ENCODE results near the gene AGRP. TPM values are rescaled to one million over a fixed set of nuclear protein-coding genes. Genes with fewer than 3 reads are reported as not detected.

The AGRP gene, protein sequence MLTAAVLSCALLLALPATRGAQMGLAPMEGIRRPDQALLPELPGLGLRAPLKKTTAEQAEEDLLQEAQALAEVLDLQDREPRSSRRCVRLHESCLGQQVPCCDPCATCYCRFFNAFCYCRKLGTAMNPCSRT
- not detected in 5 replicates for total RNA-seq (2022; extraction: Qiagen RNA extraction)

DNA sequence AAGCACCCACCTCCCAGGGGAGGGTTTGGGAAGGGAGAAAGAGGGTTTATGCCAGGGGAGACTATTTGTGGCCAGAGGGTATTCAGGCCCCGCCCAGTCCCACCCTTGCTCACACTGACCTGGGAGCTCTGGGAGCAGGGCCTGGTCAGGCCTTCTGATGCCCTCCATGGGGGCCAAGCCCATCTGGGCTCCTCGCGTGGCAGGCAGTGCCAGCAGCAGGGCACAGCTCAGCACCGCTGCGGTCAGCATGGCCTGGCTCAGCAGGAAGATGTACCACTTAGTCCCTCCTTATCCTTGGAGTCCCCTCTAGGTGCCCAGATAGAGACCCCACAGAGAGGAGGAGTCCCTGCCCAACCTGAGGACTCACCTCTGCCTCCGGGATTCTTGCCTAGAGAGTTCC, at the start of gene AGRP:
AGRP (minus strand) TSS at position 398 of the 400 bp plus-strand sequence; CDS start at position 249, 149 bp downstream.

DNA sequence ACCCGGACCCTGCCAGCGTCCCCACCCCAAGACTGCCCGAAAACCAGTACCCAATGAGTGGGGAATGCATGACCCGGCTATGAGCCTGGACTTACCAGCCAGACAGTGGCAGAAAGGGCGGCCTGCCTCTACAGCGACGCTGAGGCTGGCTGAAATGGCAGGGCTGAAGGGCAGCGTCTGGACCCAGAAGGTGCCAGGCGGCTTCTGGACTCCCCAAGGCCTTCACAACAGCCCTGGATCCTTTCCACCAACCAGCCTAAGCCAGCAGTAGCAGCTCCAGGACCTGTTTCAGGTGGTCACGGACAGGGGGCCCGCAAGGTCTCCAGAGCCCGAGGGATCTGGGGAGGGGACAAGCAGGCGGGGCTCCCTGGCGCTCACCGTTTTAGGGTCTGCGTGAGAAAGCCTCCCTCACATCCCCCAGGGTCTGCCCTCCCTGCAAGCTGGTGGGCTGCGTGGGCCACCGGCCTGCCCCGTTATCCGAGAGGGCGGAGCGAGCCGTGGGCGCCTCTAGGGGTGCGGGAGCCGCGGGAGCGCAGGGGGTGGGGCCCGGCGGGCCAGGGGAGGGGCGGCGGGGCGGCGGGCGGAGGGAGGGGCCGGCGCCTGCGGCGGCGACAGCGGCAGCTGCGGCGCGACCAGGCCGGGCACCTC, 45.0 kb upstream of the AGRP start, which contains the start of gene RIPOR1:
RIPOR1 (plus strand) TSS at position 608 of the 648 bp plus-strand sequence. CDS start 9,618 bp downstream, outside the sequence.

DNA sequence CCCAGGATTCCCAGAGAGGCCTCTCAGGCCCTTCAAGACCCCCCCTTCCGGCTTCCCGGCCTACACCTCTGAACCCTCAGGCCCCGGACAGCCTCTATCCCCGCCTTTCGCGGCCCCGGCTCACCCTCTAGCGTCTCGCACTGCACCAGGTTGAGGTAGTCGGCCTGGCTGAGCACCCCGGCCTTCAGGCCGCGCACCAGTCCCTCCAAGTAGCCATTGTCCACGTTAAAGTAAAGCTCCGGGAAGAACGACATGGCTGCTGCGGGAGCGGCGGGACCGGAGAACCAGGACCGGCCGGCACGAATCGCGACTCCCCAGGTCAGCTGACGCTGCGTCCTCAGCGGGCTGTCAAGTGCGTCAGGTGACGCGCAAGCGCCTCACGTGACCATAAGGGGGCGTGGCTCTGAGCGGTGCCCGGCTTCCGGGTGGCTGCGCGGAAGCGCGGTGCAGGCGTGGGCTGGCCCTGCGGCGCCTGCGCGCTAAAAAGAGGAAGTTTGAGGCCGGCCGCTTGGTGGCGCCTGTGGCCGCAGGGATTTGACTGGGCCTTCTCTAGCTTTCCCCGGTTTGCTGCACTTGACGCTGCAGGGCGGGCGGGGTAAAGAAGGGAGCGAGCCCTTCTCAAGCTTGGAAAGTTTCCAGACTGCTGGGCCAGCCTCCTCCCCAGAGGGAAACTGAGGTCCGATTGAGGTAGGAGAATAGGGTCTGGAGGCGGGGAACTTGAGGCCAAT, 2.4 kb downstream of the AGRP start, which contains the start of gene ATP6V0D1:
ATP6V0D1 (minus strand) TSS at position 325 of the 728 bp plus-strand sequence; CDS start at position 254, 71 bp downstream.

Other genes with a start within 250 kb of the AGRP start
- gene FHOD1, start 236.1 kb downstream of the AGRP start, total RNA-seq (2022; extraction: Qiagen RNA extraction) = 40.2 to 67.1 TPM (median 60.9 TPM) in 5 replicates
- 1.1 to 1.9 TPM (median 1.5 TPM) in 5 replicates for gene SLC9A5, start 234.6 kb downstream of the AGRP start, total RNA-seq (2022; extraction: Qiagen RNA extraction)
- gene PLEKHG4, start 204.0 kb downstream of the AGRP start, total RNA-seq (2022; extraction: Qiagen RNA extraction) = 9.7 to 17.3 TPM (median 14.6 TPM) in 5 replicates
- gene KCTD19, start 156.8 kb downstream of the AGRP start, total RNA-seq (2022; extraction: Qiagen RNA extraction) = 0.08 to 0.44 TPM (median 0.20 TPM) in 4 of 5 replicates, not detected in the other
- gene LRRC36, start 156.7 kb downstream of the AGRP start, total RNA-seq (2022; extraction: Qiagen RNA extraction) = 0.08 to 0.09 TPM in 2 of 5 replicates, not detected in the others
- gene TPPP3, start 90.0 kb downstream of the AGRP start, total RNA-seq (2022; extraction: Qiagen RNA extraction) = 9.1 to 16.5 TPM (median 14.0 TPM) in 5 replicates
- gene ZDHHC1, start 67.1 kb downstream of the AGRP start, total RNA-seq (2022; extraction: Qiagen RNA extraction) = 4.8 to 8.1 TPM (median 7.1 TPM) in 5 replicates
- 1.6 to 2.4 TPM (median 2.1 TPM) in 5 replicates for gene HSD11B2, start 52.4 kb downstream of the AGRP start, total RNA-seq (2022; extraction: Qiagen RNA extraction)
- gene ATP6V0D1, start 2.4 kb downstream of the AGRP start, total RNA-seq (2022; extraction: Qiagen RNA extraction) = 100 to 121 TPM (median 111 TPM) in 5 replicates
- 32.3 to 47.7 TPM (median 41.4 TPM) in 5 replicates for gene RIPOR1, start 45.3 kb upstream of the AGRP start, total RNA-seq (2022; extraction: Qiagen RNA extraction)
- gene CTCF, start 79.0 kb upstream of the AGRP start, total RNA-seq (2022; extraction: Qiagen RNA extraction) = 32.0 to 34.9 TPM (median 33.5 TPM) in 5 replicates
- 1.3 to 3.5 TPM (median 2.1 TPM) in 5 replicates for gene CARMIL2, start 161.6 kb upstream of the AGRP start, total RNA-seq (2022; extraction: Qiagen RNA extraction)
- 25.9 to 36.9 TPM (median 36.1 TPM) in 5 replicates for gene ACD, start 176.7 kb upstream of the AGRP start, total RNA-seq (2022; extraction: Qiagen RNA extraction)
- gene PARD6A, start 177.4 kb upstream of the AGRP start, total RNA-seq (2022; extraction: Qiagen RNA extraction) = 1.3 to 2.8 TPM (median 2.2 TPM) in 5 replicates
- gene ENKD1, start 183.2 kb upstream of the AGRP start, total RNA-seq (2022; extraction: Qiagen RNA extraction) = 6.9 to 12.7 TPM (median 10.0 TPM) in 5 replicates
- gene C16orf86, start 183.3 kb upstream of the AGRP start, total RNA-seq (2022; extraction: Qiagen RNA extraction) = 0.13 to 0.30 TPM in 2 of 5 replicates, not detected in the others
- gene GFOD2, start 235.8 kb upstream of the AGRP start, total RNA-seq (2022; extraction: Qiagen RNA extraction) = 15.7 to 16.7 TPM (median 15.9 TPM) in 5 replicates

All from A549 treated with Mapracorat at 1 μM for 4 hours (cell line).